Esophagus muscularis mucosa (tissue), 4 donors: ENCODE measurements around the gene ATG10. TPM values are rescaled to one million over a fixed set of nuclear protein-coding genes. Genes with fewer than 3 reads are reported as not detected.
A peak's percentile ranks its signal among the peaks of the same experiment; 100 is the strongest.

Experiments
- DNase-seq: peaks from one replicate; pipeline ENCODE4 v3.0.0-alpha.2; 2017; ENCODE audit errors: extremely low spot score
- H3K27ac ChIP-seq, 4 donors: fragments of 200-600 bp; sonication (generic); replicated peaks in 1 of 4; 1 replicate in 3 of 4; 2 replicates in 1 of 4; pipeline ENCODE4 v1.5.1; 2016 to 2019; ENCODE audit warnings: mild to moderate bottlenecking in 1 of 4
- H3K27me3 ChIP-seq, 4 donors: fragments of 200-600 bp; sonication (generic); one replicate each; pipeline versions ENCODE4 v1.5.1 to v1.6.0; 2016 to 2019
- H3K36me3 ChIP-seq, 4 donors: fragments of 200-600 bp; sonication (generic); one replicate each; pipeline ENCODE4 v1.5.1; 2016 to 2019
- H3K4me1 ChIP-seq, 4 donors: fragments of 200-600 bp; sonication (generic); one replicate each; pipeline ENCODE4 v1.5.1; 2016 to 2019
- H3K4me3 ChIP-seq, 4 donors: fragments of 200-600 bp; sonication (generic); 1 replicate in 2 of 4; 2 replicates in 2 of 4; pipeline ENCODE4 v1.5.1; 2016 to 2019; ENCODE audit warnings: mild to moderate bottlenecking in 4 of 4, moderate library complexity in 1 of 4
- H3K9me3 ChIP-seq, 4 donors: fragments of 200-600 bp; sonication (generic); 1 replicate in 3 of 4; 2 replicates in 1 of 4; pipeline ENCODE4 v1.5.1; 2016 to 2019
- EP300 ChIP-seq: sonication (generic); formaldehyde crosslinking; IDR thresholded peaks from one replicate; pipeline ENCODE4 v1.6.1; 2017; ENCODE audit warnings: antibody characterized with exemption
- POLR2A ChIP-seq: fragments of 450-650 bp; IDR thresholded peaks from one replicate; pipeline ENCODE4 v1.6.1; 2017; ENCODE audit warnings: antibody characterized with exemption, moderate library complexity, mild to moderate bottlenecking, low read depth
- POLR2AphosphoS5 ChIP-seq, 2 donors: sonication (generic); formaldehyde crosslinking; IDR thresholded peaks; one replicate each; pipeline ENCODE4 v1.6.1; 2017; ENCODE audit warnings: antibody characterized with exemption in 2 of 2
- WGBS: methylation state at CpG from one replicate; pipeline ENCODE4 v1.1.5; 2018; 5-methylcytosine and 5-hydroxymethylcytosine counted together
- intact Hi-C: fragments of 100-400 bp; cut with DNase I; formaldehyde crosslinking; loops from one replicate; pipeline ENCODE4 v1.15.1; 2023
- total RNA-seq, 4 donors: library from RNA; depleted of rRNA; stranded (reverse); fragments of >200 nt; gene quantifications; one replicate each; pipeline versions ENCODE4 v1.1.0 to v1.2.1, GENCODE V29; 2016
- TF ChIP-seq, protein P1 (sequence below), 3 experiments: fragments of 200-600 bp in 2 of 3; fragments of 450-650 bp in 1 of 3; sonication (generic) in 2 of 3; IDR thresholded peaks; one replicate each; pipeline ENCODE4 v1.5.1; 2017 to 2019; ENCODE audit warnings: antibody characterized with exemption in 3 of 3, mild to moderate bottlenecking in 2 of 3, moderate library complexity in 1 of 3

The ATG10 gene
- total RNA-seq, 4 donors from 2014 or later: 5.2 to 9.1 (median 7.3) TPM

DNA sequence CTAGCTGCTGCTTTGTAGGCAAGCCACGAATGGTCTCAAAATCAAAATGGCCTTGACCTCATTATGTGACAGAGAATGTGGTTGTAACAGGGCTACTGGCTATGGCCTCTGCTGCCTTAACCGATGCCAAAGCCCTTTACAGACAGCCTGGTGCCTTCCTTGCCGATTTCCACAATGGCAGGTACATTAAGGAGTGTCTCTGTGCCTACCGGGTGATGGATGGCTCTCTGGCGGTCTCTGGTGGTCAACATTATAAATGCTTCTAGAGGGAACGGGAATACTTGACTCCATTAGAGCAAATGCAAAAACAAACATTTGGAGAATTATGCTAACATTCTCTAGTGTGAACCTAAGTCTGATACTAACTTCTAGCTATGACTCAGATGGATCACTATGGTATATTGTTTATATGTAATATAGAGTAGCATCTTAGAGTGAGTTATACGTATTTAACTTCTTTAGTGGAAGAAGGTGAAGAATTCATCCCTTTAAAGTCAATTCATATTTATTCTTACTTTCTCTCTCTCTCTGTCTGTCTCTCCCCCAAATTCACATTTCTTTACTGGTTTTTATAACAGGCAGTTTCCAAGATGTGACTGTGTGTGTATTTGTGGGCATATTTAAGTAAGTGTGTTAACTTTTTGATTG lies 253.8 kb downstream of the ATG10 start:
- no peak for TF ChIP-seq POLR2AphosphoS5 (IDR thresholded peaks at IDR 0.05)
- TF ChIP-seq, protein P1, sequence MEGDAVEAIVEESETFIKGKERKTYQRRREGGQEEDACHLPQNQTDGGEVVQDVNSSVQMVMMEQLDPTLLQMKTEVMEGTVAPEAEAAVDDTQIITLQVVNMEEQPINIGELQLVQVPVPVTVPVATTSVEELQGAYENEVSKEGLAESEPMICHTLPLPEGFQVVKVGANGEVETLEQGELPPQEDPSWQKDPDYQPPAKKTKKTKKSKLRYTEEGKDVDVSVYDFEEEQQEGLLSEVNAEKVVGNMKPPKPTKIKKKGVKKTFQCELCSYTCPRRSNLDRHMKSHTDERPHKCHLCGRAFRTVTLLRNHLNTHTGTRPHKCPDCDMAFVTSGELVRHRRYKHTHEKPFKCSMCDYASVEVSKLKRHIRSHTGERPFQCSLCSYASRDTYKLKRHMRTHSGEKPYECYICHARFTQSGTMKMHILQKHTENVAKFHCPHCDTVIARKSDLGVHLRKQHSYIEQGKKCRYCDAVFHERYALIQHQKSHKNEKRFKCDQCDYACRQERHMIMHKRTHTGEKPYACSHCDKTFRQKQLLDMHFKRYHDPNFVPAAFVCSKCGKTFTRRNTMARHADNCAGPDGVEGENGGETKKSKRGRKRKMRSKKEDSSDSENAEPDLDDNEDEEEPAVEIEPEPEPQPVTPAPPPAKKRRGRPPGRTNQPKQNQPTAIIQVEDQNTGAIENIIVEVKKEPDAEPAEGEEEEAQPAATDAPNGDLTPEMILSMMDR (IDR thresholded peaks at IDR 0.05): peak; percentile 69 to 89 (median 73)
- TF ChIP-seq POLR2A: no peak
- Histone ChIP-seq H3K4me1 (peaks cover 0 to 5% (median 2%) of the 10 kb centered on the region in 4 donors), H3K9me3 (no peaks in the 10 kb centered on the region), H3K4me3 (no peak overlapping the region), H3K36me3 (no peaks in the 10 kb centered on the region), H3K27me3 (no peaks in the 10 kb centered on the region), H3K27ac (no peak overlapping the region)
- intact Hi-C loops: loop anchor here (5.0 kb wide), 1 partner anchor 798 kb away; no protein-coding TSS in a partner anchor
- 25% methylated on average over 7 of the region's 7 CpGs for WGBS
- DNase-seq: no peak

DNA sequence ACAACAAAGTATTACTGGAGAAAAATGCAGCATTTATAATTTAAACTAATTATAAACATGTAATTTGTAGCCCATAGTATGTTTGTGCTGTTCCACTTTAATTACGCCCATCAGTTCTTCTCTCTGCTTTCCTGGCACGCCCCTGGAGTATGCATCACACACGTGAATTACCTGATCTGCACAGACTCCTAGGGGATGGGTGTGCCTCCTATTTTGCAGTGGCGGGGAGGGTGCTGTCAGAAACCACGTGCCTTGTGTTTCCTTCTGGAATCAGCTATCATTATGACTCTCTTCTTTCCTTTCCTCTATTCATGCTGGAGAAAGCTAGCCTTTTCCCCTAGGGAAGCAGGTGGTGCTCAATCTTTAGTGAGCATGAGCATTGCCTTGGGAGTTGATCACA lies 263.1 kb downstream of the ATG10 start:
- DNase-seq: no peak
- no peak for TF ChIP-seq POLR2AphosphoS5 (IDR thresholded peaks at IDR 0.05)
- TF ChIP-seq EP300: no peak
- no peak for TF ChIP-seq POLR2A
- TF ChIP-seq, protein P1 (IDR thresholded peaks at IDR 0.05): no peak
- no peak overlapping the region for H3K27ac ChIP-seq
- intact Hi-C loops: no loop called here
- WGBS: 69% methylated on average over 5 of the region's 5 CpGs
- no peaks in the 10 kb centered on the region for H3K9me3 ChIP-seq
- no peak overlapping the region for H3K4me3 ChIP-seq
- no peaks in the 10 kb centered on the region for H3K36me3 ChIP-seq
- no peaks in the 10 kb centered on the region for H3K27me3 ChIP-seq
- peaks cover 0 to 3% (median 0%) of the 10 kb centered on the region in 4 donors for H3K4me1 ChIP-seq

DNA sequence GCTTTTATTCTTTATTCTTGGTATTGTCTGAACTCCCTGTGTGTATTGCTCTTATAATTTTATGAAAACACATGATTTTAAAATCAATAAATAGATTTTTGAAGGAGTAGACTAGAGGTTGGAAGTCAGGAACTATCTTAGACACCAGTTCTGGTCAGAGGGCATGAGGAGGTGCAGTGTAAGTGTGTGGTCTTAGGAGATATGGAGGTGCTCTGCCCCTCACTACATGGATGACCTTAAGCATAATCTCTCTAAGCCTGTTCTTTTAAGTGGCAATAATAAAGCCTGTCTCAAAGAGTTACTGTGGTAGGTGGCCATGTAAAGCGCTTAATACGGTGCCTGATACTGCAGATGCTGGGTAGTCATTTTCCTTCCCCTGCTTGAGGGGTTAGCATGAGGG lies 272.3 kb downstream of the ATG10 start:
- intact Hi-C loops: no loop called here
- WGBS: 100% methylated on average over 2 of the region's 2 CpGs
- H3K4me3 ChIP-seq: no peak overlapping the region
- no peaks in the 10 kb centered on the region for H3K36me3 ChIP-seq
- no peak overlapping the region for H3K27ac ChIP-seq
- H3K27me3 ChIP-seq: no peaks in the 10 kb centered on the region
- no peaks in the 10 kb centered on the region for H3K4me1 ChIP-seq
- DNase-seq: no peak
- TF ChIP-seq POLR2AphosphoS5 (IDR thresholded peaks at IDR 0.05) (no peak), EP300 (no peak), POLR2A (no peak)
- TF ChIP-seq, protein P1 (IDR thresholded peaks at IDR 0.05): no peak
- peaks cover 0 to 12% (median 3%) of the 10 kb centered on the region in 4 donors for H3K9me3 ChIP-seq

DNA sequence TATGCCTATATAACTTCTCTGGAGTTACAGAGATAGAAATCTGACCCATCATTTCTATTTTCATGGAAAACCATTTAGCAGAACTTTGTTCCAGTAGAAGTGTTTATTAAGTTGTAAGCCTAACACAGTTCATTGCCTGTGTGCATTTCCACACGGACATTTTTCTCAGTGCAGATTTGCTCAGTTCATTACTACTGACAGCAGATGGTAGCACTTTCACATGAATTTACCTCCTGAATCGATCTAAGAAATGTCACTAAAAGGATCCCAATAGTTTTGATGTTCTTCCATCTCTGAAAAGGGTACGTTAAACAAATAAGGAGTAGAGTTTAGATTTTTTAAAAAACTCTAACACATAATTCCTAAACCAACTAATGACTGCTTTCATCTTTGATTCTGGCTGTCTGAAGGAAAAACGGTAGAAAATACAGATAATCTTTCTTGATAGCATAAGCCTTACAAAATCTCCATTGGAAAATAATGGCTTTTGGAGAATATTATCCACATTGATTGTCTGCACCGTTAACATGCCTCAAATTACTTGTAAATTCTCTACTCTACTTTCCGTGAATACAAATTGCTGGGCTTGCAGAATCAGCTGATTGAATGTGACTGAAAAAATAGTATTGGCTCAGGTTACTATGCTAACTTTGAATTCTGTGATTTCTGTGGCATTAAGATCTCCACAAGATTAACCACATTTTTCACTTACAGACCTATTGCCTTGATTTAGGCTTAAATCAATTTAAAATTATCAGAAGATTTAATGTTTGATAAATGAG lies 273.2 kb downstream of the ATG10 start:
- H3K27ac ChIP-seq: no peak overlapping the region
- no peaks in the 10 kb centered on the region for H3K4me1 ChIP-seq
- WGBS: 73% methylated on average over 6 of the region's 6 CpGs
- intact Hi-C loops: no loop called here
- H3K36me3 ChIP-seq: no peaks in the 10 kb centered on the region
- TF ChIP-seq, protein P1 (IDR thresholded peaks at IDR 0.05): no peak
- TF ChIP-seq EP300: no peak
- no peak for TF ChIP-seq POLR2AphosphoS5 (IDR thresholded peaks at IDR 0.05)
- no peak for TF ChIP-seq POLR2A
- peaks cover 0 to 12% (median 3%) of the 10 kb centered on the region in 4 donors for H3K9me3 ChIP-seq
- no peak overlapping the region for H3K4me3 ChIP-seq
- no peak for DNase-seq
- H3K27me3 ChIP-seq: no peaks in the 10 kb centered on the region
